HCT116 (cell line): ENCODE measurements around the gene PPP2R1B. TPM values are rescaled to one million over a fixed set of nuclear protein-coding genes. Genes with fewer than 3 reads are reported as not detected.

ENCODE experiments used
- ATAC-seq: fragments of 200-7000 bp; cut with Tn5 transposase; 2 replicates; pipeline ENCODE4 v1.9.1; 2020; ENCODE audit warnings: mild to moderate bottlenecking, moderate library complexity
- BruUV-seq: library from RNA; stranded (reverse); fragments of 400-500 nt; replicated peaks from 2 replicates; lab custom pipeline; 2021; lab: Mats Ljungman, UMichigan
- CTCF ChIA-PET: fragments of 300-600 bp; sonication (Branson Sonifier 250); formaldehyde crosslinking; loops from one replicate; lab custom pipeline; 2021; ENCODE audit warnings: antibody characterized with exemption; lab: Charles Lee
- POLR2A ChIA-PET: fragments of 300-600, 350-600 bp; sonication (Branson Sonifier 250); formaldehyde crosslinking; loops from one replicate; lab custom pipeline; 2021; ENCODE audit warnings: antibody characterized with exemption; lab: Charles Lee
- RAD21 ChIA-PET, 2 experiments: fragments of 300-600 bp; sonication (Branson Sonifier 250); formaldehyde crosslinking; loops; one replicate each; lab custom pipeline; 2023; ENCODE audit warnings: low total read pairs in 2 of 2; ENCODE audit not compliant: uncharacterized antibody in 2 of 2, unreplicated experiment in 2 of 2, low non-redundant PET in 1 of 2; lab: Charles Lee
- DNase-seq: peaks from one replicate; pipeline ENCODE4 v3.0.0-alpha.2; 2010; ENCODE audit warnings: low read depth, low spot score
- H2AFZ ChIP-seq: fragments of 200-600 bp; shearing (Covaris generic), sonication (generic); 2 replicates; pipeline ENCODE4 v1.6.1; 2017; ENCODE audit warnings: low read depth, mixed run types, mixed read lengths, antibody characterized with exemption, low read length; ENCODE audit not compliant: poor library complexity, severe bottlenecking
- H3K27ac ChIP-seq: 2 replicates; pipeline ENCODE4 v1.5.1; 2012; ENCODE audit warnings: low read depth, low read length
- H3K27me3 ChIP-seq: fragments of 200-600 bp; sonication (generic); 2 replicates; pipeline ENCODE4 v1.6.1; 2016; ENCODE audit warnings: mixed run types, low read length, mixed read lengths; ENCODE audit not compliant: insufficient read depth
- H3K36me3 ChIP-seq, 2 experiments: fragments of 200-500 bp in 1 of 2; fragments of 200-600 bp in 1 of 2; sonication (Bioruptor generic) in 1 of 2; sonication (generic) in 1 of 2; 2 replicates each; pipeline versions ENCODE4 v1.5.1 to v1.6.1; 2014 to 2016; ENCODE audit warnings: low read length in 2 of 2, inconsistent platforms in 1 of 2, mixed read lengths in 1 of 2, mixed run types in 1 of 2; ENCODE audit not compliant: insufficient read depth in 2 of 2, control insufficient read depth in 1 of 2
- H3K4me1 ChIP-seq, 2 experiments: fragments of 200-600 bp in 1 of 2; sonication (generic) in 1 of 2; 2 replicates each; pipeline versions ENCODE4 v1.5.1 to v1.6.1; 2012 to 2017; ENCODE audit warnings: low read length in 2 of 2, inconsistent platforms in 1 of 2, mild to moderate bottlenecking in 1 of 2, mixed read lengths in 1 of 2, mixed run types in 1 of 2, moderate library complexity in 1 of 2; ENCODE audit not compliant: insufficient read depth in 2 of 2, control insufficient read depth in 1 of 2
- H3K4me2 ChIP-seq: fragments of 200-600 bp; sonication (generic); 2 replicates; pipeline ENCODE4 v1.6.1; 2017; ENCODE audit warnings: mixed run types, low read length, mixed read lengths
- H3K4me3 ChIP-seq, 2 experiments: fragments of 200-600 bp in 1 of 2; sonication (generic) in 1 of 2; replicated peaks in 1 of 2; 2 replicates each; pipeline ENCODE4 v1.5.1; 2011 to 2016; ENCODE audit warnings: low read length in 2 of 2, control low read depth in 1 of 2, low read depth in 1 of 2, mild to moderate bottlenecking in 1 of 2, mixed read lengths in 1 of 2, mixed run types in 1 of 2
- H3K79me2 ChIP-seq: fragments of 200-600 bp; sonication (generic); 2 replicates; pipeline ENCODE4 v1.6.1; 2017; ENCODE audit warnings: mild to moderate bottlenecking, mixed run types, low read length, moderate library complexity, mixed read lengths; ENCODE audit not compliant: insufficient read depth
- H3K9ac ChIP-seq: fragments of 200-600 bp; sonication (generic); 2 replicates; pipeline ENCODE4 v1.6.1; 2016; ENCODE audit warnings: low read length, mixed read lengths
- H3K9me2 ChIP-seq: fragments of 200-600 bp; sonication (generic), shearing (Covaris generic); 2 replicates; pipeline ENCODE4 v1.6.1; 2017; ENCODE audit warnings: mixed run types, mild to moderate bottlenecking, moderate library complexity; ENCODE audit not compliant: insufficient read depth
- H3K9me3 ChIP-seq, 2 experiments: fragments of 200-500 bp in 1 of 2; fragments of 200-600 bp in 1 of 2; sonication (Bioruptor generic) in 1 of 2; sonication (generic) in 1 of 2; 2 replicates each; pipeline ENCODE4 v1.6.1; 2014 to 2017; ENCODE audit warnings: low read length in 2 of 2, mixed read lengths in 2 of 2, inconsistent platforms in 1 of 2, low read depth in 1 of 2, mild to moderate bottlenecking in 1 of 2, mixed run types in 1 of 2, moderate library complexity in 1 of 2; ENCODE audit not compliant: control insufficient read depth in 1 of 2, insufficient read depth in 1 of 2
- H4K20me1 ChIP-seq: fragments of 200-600 bp; sonication (generic), shearing (Covaris generic); 2 replicates; pipeline ENCODE4 v1.6.1; 2017; ENCODE audit warnings: mixed run types, mild to moderate bottlenecking, moderate library complexity; ENCODE audit not compliant: insufficient read depth
- CTCF ChIP-seq, 3 experiments: fragments of 200-600 bp in 1 of 3; sonication (generic) in 1 of 3; IDR thresholded peaks in 2 of 3; conservative IDR thresholded peaks in 1 of 3; 2 replicates each; pipeline ENCODE4 v1.5.1; 2012 to 2017; ENCODE audit warnings: low read depth in 2 of 3, low read length in 2 of 3, antibody characterized with exemption in 1 of 3, borderline replicate concordance in 1 of 3, control low read depth in 1 of 3, mild to moderate bottlenecking in 1 of 3, mixed read lengths in 1 of 3, mixed run types in 1 of 3, moderate library complexity in 1 of 3; ENCODE audit not compliant: insufficient read depth in 1 of 3
- REST ChIP-seq: IDR thresholded peaks from 2 replicates; pipeline ENCODE4 v1.6.1; 2012; ENCODE audit warnings: low read depth
- ZFX ChIP-seq: fragments of 450-650 bp; IDR thresholded peaks from 2 replicates; pipeline ENCODE4 v1.6.1; 2017
- intact Hi-C: fragments of 100-400 bp; cut with micrococcal nuclease; formaldehyde crosslinking; loops from 2 replicates; pipeline ENCODE4 v1.10.0; 2022
- total RNA-seq: library from RNA; stranded (reverse); gene quantifications from one replicate; pipeline ENCODE4 v1.2.1, GENCODE V29; 2021; ENCODE audit not compliant: unreplicated experiment

PPP2R1B gene
- total RNA-seq, 1 experiment from 2014 or later: 24.9 TPM

- TF ChIP-seq REST: no peak
Measured at GRCh38 chr11:111764621-111765020, 1.6 kb downstream of the PPP2R1B start (continued).

GRCh38 chr11:111762981-111763643 lies 3.1 kb downstream of the PPP2R1B start:
- ChIA-PET CTCF (interaction anchor here (1.0 to 2.3 kb wide), 3 partner anchors 15 to 308 kb away, joined by 3 to 8 read pairs (median 6); no protein-coding TSS in a partner anchor), POLR2A (no interaction called here), RAD21 (no interaction called here)
- Histone ChIP-seq H4K20me1 (no peaks in the 10 kb centered on the region), H3K9me2 (no peaks in the 10 kb centered on the region), H3K27ac (no peak overlapping the region), H3K79me2 (peaks cover 15% of the 10 kb centered on the region), H3K4me3 (no peak overlapping the region), H3K27me3 (no peaks in the 10 kb centered on the region), H3K9ac (no peak overlapping the region), H2AFZ (no peak overlapping the region), H3K4me1 (peaks cover 5 to 17% of the 10 kb centered on the region in 2 experiments), H3K9me3 (no peaks in the 10 kb centered on the region), H3K36me3 (peaks cover 34 to 37% of the 10 kb centered on the region in 2 experiments; a peak in 2 of 4 replicates), H3K4me2 (no peak overlapping the region)
- intact Hi-C loops: no loop called here
- no TSS peak for BruUV-seq
- ATAC-seq (no peak), DNase-seq (no peak)
- TF ChIP-seq CTCF (IDR thresholded peaks at IDR 0.05 in 2 of 3, conservative IDR thresholded peaks at IDR 0.05 in 1 of 3; ENCODE audit: borderline replicate concordance in 1 of 3, insufficient read depth in 1 of 3, low read depth in 2 of 3, low read length in 2 of 3) (0 out of 6 replicates have a peak, but pooled peaks of 1 of the 3 experiments have one; percentile 8), ZFX (no peak)
